ENCODE results near the gene YIPF1. TPM values are rescaled to one million over a fixed set of nuclear protein-coding genes. Genes with fewer than 3 reads are reported as not detected.
A peak's percentile ranks its signal among the peaks of the same experiment; 100 is the strongest.
"Not testable (repeated sequence)": the region's sequence is repeated elsewhere in the genome, so short reads cannot be mapped to it uniquely, and the experiment has no call there.

Gene YIPF1
- total and polyA plus RNA-seq, 2 experiments from 2014 or later = 14.4 to 29.7 TPM

- DNase-seq (ENCODE audit: low read depth in 1 of 2, low spot score in 1 of 2) = no peak
- Histone ChIP-seq H3K9me3 (ENCODE audit: low read depth) (no peaks in the 10 kb centered on the region), H3K27me3 (no peaks in the 10 kb centered on the region), H3K4me1 (ENCODE audit: low read depth) (peaks cover 4% of the 10 kb centered on the region), H3K36me3 (no peaks in the 10 kb centered on the region), H3K4me3 (no peak overlapping the region), H3K27ac (no peak overlapping the region)
- TF ChIP-seq CTCF (IDR thresholded peaks at IDR 0.05; ENCODE audit: low read depth, low read length) = no peak
Observed at GRCh38 chr1:53890522-53890941, 935 bp upstream of the YIPF1 start.

DNA sequence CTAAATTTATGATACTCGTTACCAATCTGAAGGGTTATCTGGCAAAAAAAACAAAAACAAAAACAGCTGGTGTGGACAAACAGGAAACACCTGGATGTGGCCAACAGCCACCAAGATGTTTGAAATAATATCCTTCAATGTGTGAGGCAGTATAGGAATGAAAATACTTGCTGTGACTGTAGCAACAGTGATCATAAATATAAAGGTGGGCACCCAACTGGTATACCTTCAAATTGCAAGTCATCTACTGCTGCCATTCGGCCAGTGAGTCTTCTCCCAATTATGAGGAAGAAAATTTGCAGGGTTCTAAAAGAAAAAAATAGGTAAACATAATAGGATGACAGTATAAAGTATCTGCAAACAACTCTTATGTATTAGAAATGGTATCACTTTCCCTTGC lies 916 bp downstream of the YIPF1 start:
- TF ChIP-seq CTCF (IDR thresholded peaks at IDR 0.05; ENCODE audit: low read depth, low read length) = no peak
- Histone ChIP-seq H3K4me1 (ENCODE audit: low read depth) (peaks cover 4% of the 10 kb centered on the region), H3K36me3 (no peaks in the 10 kb centered on the region), H3K4me3 (peak overlapping the region; percentile 75), H3K27me3 (no peaks in the 10 kb centered on the region), H3K27ac (no peak overlapping the region), H3K9me3 (ENCODE audit: low read depth) (no peaks in the 10 kb centered on the region)
- DNase-seq (ENCODE audit: low read depth in 1 of 2, low spot score in 1 of 2) = no peak

GRCh38 chr1:53883600-53883999 lies 6.0 kb downstream of the YIPF1 start:
- not testable (repeated sequence) for H3K36me3 ChIP-seq; H3K27ac ChIP-seq; DNase-seq (ENCODE audit: low read depth in 1 of 2, low spot score in 1 of 2); H3K4me3 ChIP-seq; H3K4me1 ChIP-seq (ENCODE audit: low read depth); H3K9me3 ChIP-seq (ENCODE audit: low read depth); H3K27me3 ChIP-seq

DNA sequence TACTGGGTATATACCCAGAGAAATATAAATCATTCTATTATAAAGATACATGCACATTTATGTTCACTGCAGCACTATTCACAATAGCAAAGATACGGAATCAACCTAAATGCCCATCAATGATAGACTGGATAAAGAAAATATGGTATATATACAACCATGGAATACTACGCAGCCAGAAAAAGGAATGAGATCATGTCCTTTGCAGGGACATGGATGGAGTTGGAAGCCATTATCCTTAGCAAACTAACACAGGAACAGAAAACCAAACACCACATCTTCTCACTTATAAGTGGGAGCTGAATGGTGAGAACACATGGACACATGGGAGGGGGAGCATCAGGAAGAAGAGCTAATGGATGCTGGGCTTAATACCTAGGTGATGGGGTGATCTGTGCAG lies 7.7 kb downstream of the YIPF1 start:
- not testable (repeated sequence) for DNase-seq (ENCODE audit: low read depth in 1 of 2, low spot score in 1 of 2); H3K9me3 ChIP-seq (ENCODE audit: low read depth); H3K27ac ChIP-seq; H3K4me3 ChIP-seq; H3K4me1 ChIP-seq (ENCODE audit: low read depth); H3K27me3 ChIP-seq
- peaks cover 14% of the 10 kb centered on the region for H3K36me3 ChIP-seq

- Histone ChIP-seq H3K4me1 (ENCODE audit: low read depth) (no peaks in the 10 kb centered on the region), H3K27ac (no peak overlapping the region), H3K27me3 (no peaks in the 10 kb centered on the region), H3K4me3 (no peak overlapping the region), H3K36me3 (peaks cover 14% of the 10 kb centered on the region), H3K9me3 (ENCODE audit: low read depth) (no peaks in the 10 kb centered on the region)
- TF ChIP-seq CTCF (IDR thresholded peaks at IDR 0.05; ENCODE audit: low read depth, low read length) = peak; percentile 65
- peak; percentile 60 to 72 for DNase-seq (ENCODE audit: low read depth in 1 of 2, low spot score in 1 of 2)
Observed at GRCh38 chr1:53878492-53879105, 11.0 kb downstream of the YIPF1 start.

- not testable (repeated sequence) for H3K4me1 ChIP-seq (ENCODE audit: low read depth); H3K9me3 ChIP-seq (ENCODE audit: low read depth); H3K27ac ChIP-seq; DNase-seq (ENCODE audit: low read depth in 1 of 2, low spot score in 1 of 2); H3K4me3 ChIP-seq; H3K27me3 ChIP-seq
- H3K36me3 ChIP-seq = peaks cover 13% of the 10 kb centered on the region
Observed at GRCh38 chr1:53875150-53875549, 14.4 kb downstream of the YIPF1 start.

DNA sequence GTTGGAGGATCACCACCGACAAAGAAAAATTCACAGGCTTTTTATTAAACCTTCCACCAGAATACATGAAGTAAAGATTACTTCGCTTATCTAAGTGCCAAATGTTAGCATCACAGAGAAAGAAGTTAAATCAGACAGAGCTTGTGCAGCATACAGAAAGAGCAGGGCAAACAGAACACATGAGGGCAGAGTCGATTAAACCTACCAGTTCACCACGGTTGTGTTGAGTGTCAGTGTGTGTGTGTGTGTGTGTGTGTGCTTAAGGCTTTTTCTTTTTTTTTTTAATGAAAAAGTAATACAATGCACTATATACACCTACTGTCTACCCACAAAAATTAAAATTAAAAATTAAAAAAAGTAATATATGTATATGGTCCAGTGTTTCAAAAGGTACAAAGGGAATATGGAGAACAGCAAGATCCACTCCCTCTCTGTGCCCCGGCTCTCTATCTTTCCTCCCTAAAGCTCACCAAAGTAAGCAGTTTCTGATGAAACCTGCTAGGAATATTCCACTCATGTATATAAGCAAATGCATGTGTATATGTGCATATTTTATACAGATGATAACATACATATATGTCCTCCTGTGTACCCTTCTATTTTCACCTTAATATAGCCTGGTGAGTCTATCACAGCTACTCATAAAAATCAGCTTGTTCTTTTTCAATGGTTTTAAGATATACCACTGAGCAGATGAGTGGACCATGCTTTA lies 17.7 kb downstream of the YIPF1 start:
- no peaks in the 10 kb centered on the region for H3K4me1 ChIP-seq (ENCODE audit: low read depth)
- DNase-seq (ENCODE audit: low read depth in 1 of 2, low spot score in 1 of 2) = no peak
- no peak overlapping the region for H3K4me3 ChIP-seq
- H3K9me3 ChIP-seq (ENCODE audit: low read depth) = no peaks in the 10 kb centered on the region
- no peak overlapping the region for H3K27ac ChIP-seq
- no peaks in the 10 kb centered on the region for H3K27me3 ChIP-seq
- no peak for TF ChIP-seq CTCF (IDR thresholded peaks at IDR 0.05; ENCODE audit: low read depth, low read length)
- H3K36me3 ChIP-seq = peaks cover 15% of the 10 kb centered on the region
